ENCODE data around the gene FEV.

- TF ChIP-seq, protein P1, sequence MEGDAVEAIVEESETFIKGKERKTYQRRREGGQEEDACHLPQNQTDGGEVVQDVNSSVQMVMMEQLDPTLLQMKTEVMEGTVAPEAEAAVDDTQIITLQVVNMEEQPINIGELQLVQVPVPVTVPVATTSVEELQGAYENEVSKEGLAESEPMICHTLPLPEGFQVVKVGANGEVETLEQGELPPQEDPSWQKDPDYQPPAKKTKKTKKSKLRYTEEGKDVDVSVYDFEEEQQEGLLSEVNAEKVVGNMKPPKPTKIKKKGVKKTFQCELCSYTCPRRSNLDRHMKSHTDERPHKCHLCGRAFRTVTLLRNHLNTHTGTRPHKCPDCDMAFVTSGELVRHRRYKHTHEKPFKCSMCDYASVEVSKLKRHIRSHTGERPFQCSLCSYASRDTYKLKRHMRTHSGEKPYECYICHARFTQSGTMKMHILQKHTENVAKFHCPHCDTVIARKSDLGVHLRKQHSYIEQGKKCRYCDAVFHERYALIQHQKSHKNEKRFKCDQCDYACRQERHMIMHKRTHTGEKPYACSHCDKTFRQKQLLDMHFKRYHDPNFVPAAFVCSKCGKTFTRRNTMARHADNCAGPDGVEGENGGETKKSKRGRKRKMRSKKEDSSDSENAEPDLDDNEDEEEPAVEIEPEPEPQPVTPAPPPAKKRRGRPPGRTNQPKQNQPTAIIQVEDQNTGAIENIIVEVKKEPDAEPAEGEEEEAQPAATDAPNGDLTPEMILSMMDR (IDR thresholded peaks at IDR 0.05) = no peak
- no peak for TF ChIP-seq EP300 (IDR thresholded peaks at IDR 0.05)
- no peak for TF ChIP-seq POLR2A (IDR thresholded peaks at IDR 0.05)
Observed at GRCh38 chr2:218995561-218995960, 10.6 kb upstream of the FEV start.
